Adrenal gland (tissue), 12 donors: ENCODE results near the gene PODXL. TPM values are rescaled to one million over a fixed set of nuclear protein-coding genes. Genes with fewer than 3 reads are reported as not detected.

ENCODE experiments used
- DNase-seq, 7 donors: peaks; one replicate each; pipeline ENCODE4 v3.0.0-alpha.2; 2019 to 2020
- H3K27ac ChIP-seq, 5 donors: fragments of 200-600 bp; sonication (generic) in 4 of 5; 1 replicate in 3 of 5; 2 replicates in 2 of 5; pipeline versions ENCODE4 v1.5.1 to v1.8.0; 2016 to 2020; ENCODE audit warnings: mild to moderate bottlenecking in 1 of 5
- H3K27me3 ChIP-seq: fragments of 200-600 bp; 2 replicates; pipeline ENCODE4 v1.8.0; 2021
- H3K36me3 ChIP-seq, 2 donors: fragments of 200-600 bp; replicated peaks in 1 of 2; 1 replicate in 1 of 2; 2 replicates in 1 of 2; pipeline versions ENCODE4 v1.5.1 to v1.8.0; 2018 to 2022
- H3K4me1 ChIP-seq, 2 donors: fragments of 200-600 bp; replicated peaks in 1 of 2; 1 replicate in 1 of 2; 2 replicates in 1 of 2; pipeline versions ENCODE4 v1.5.1 to v1.8.0; 2018 to 2021
- H3K4me3 ChIP-seq, 4 donors: fragments of 200-600 bp; sonication (generic) in 3 of 4; one replicate each; pipeline ENCODE4 v1.5.1; 2016 to 2018
- H3K9me3 ChIP-seq, 3 donors: fragments of 200-600 bp; sonication (generic) in 1 of 3; replicated peaks in 1 of 3; 1 replicate in 2 of 3; 2 replicates in 1 of 3; pipeline versions ENCODE4 v1.5.1 to v1.8.0; 2016 to 2021
- POLR2A ChIP-seq, 2 donors: fragments of 450-650 bp; IDR thresholded peaks; one replicate each; pipeline ENCODE4 v1.6.1; 2017; ENCODE audit warnings: antibody characterized with exemption in 2 of 2, mild to moderate bottlenecking in 2 of 2, moderate library complexity in 1 of 2
- WGBS, 4 donors: extraction: QIAGEN DNeasy Blood & Tissue Kit in 2 of 4; methylation state at CpG; one replicate each; pipeline versions ENCODE4 v1.1.5 to v1.1.7; 2013 to 2017; 5-methylcytosine and 5-hydroxymethylcytosine counted together
- intact Hi-C, 2 donors: fragments of 100-400 bp; cut with DNase I; formaldehyde crosslinking; loops; one replicate each; pipeline versions ENCODE4 v1.14.1 to v1.15.0; 2022 to 2023
- polyA plus RNA-seq, 3 donors: library from polyadenylated mRNA; stranded (reverse); fragments of 200-250 nt in 2 of 3; fragments of 350-450 nt in 1 of 3; fragmentation: Illumina TruSeq in 1 of 3; extraction: RNeasy Lipid Tissue Mini Kit (QIAGEN cat#74804) in 1 of 3; gene quantifications; one replicate each; pipeline ENCODE4 v1.2.3, GENCODE V29; 2013 to 2014
- total RNA-seq, 9 donors: library from RNA; depleted of rRNA in 4 of 9; stranded (reverse); fragments of >200 nt in 4 of 9; fragments of 120-200 nt in 1 of 9; fragmentation: NEBNext Ultra II Directional in 1 of 9; extraction: Animal tissue kit (Norgen Biotek cat#: 25700) in 1 of 9; gene quantifications; one replicate each; pipeline versions ENCODE4 v1.1.0 to v1.2.4, GENCODE V29; 2013 to 2023
- TF ChIP-seq, protein P1 (sequence below), 6 experiments: fragments of 450-650 bp in 4 of 6; fragments of 200-600 bp in 2 of 6; sonication (generic) in 1 of 6; IDR thresholded peaks; 1 replicate in 5 of 6; 2 replicates in 1 of 6; pipeline versions ENCODE4 v1.5.1 to v1.8.0; 2016 to 2021; ENCODE audit warnings: antibody characterized with exemption in 6 of 6, mild to moderate bottlenecking in 2 of 6, moderate library complexity in 1 of 6
- donor health status: healthy with polysubstance abuse.
- donor health status: Bipolar disorder and iron deficiency.
- donor health status: DM: yes; HTN: yes; CAD: no.
- donor health status: DM: no; HTN: no; CAD: no.
- donor health status: DM: no; HTN: no; CAD: no.
- donor health status: DM: yes; HTN: yes; CAD: no.

PODXL gene
- total and polyA plus RNA-seq, 12 donors = 7.0 to 99.6 (median 35.6) TPM

DNA sequence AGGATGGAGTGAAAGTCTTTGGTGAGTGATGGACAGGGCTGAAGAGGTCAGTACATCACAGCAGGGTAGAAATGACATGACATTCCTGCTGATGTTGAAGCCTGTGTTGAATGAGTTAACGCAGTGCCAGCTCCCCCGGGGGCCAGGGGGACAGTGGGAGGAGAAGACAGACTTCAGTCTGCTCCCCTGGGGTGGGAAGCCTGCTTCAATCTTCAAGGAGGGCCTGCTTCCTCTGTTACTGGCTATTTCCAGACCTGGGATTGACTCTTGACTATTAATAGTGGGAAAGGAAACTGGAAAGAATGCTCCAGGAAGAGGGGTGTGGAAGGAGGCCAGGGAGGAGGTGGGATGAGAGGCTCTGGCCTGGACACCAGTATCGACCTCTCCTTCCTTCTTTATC is 27.2 kb downstream of the PODXL start:
- no peak for DNase-seq
- intact Hi-C loops = no loop called here
- Histone ChIP-seq H3K27me3 (no peaks in the 10 kb centered on the region), H3K4me1 (no peaks in the 10 kb centered on the region), H3K36me3 (no peaks in the 10 kb centered on the region), H3K27ac (no peak overlapping the region), H3K4me3 (no peak overlapping the region), H3K9me3 (no peaks in the 10 kb centered on the region)
- TF ChIP-seq POLR2A (IDR thresholded peaks at IDR 0.05) = no peak
- TF ChIP-seq, protein P1, sequence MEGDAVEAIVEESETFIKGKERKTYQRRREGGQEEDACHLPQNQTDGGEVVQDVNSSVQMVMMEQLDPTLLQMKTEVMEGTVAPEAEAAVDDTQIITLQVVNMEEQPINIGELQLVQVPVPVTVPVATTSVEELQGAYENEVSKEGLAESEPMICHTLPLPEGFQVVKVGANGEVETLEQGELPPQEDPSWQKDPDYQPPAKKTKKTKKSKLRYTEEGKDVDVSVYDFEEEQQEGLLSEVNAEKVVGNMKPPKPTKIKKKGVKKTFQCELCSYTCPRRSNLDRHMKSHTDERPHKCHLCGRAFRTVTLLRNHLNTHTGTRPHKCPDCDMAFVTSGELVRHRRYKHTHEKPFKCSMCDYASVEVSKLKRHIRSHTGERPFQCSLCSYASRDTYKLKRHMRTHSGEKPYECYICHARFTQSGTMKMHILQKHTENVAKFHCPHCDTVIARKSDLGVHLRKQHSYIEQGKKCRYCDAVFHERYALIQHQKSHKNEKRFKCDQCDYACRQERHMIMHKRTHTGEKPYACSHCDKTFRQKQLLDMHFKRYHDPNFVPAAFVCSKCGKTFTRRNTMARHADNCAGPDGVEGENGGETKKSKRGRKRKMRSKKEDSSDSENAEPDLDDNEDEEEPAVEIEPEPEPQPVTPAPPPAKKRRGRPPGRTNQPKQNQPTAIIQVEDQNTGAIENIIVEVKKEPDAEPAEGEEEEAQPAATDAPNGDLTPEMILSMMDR (IDR thresholded peaks at IDR 0.05) = no peak
- WGBS, 4 donors = 32 to 51% (median 41%) methylated on average over 3 of the region's 3 CpGs

DNA sequence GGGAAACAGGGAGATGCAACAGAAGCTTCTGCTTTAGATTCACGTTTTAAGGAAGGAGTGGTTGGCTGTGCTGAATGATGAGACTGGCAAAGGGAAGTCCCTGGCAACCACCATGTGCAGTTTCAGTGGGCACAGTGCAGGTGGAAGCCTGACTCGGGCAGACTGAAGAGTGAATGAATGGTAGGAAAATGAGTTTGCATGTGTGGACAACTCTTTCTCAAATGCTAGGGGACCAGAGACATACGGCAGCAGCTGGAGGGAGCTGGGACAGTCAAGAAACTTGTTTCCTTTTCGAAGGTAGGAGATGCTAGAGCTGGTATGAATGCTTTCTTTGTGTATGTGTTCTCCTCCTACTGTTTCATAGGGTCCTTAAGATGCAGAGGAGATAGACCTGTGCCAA is 29.0 kb downstream of the PODXL start:
- TF ChIP-seq, protein P1 (IDR thresholded peaks at IDR 0.05) = no peak
- no peak for TF ChIP-seq POLR2A (IDR thresholded peaks at IDR 0.05)
- WGBS, 4 donors = 44 to 58% (median 49%) methylated on average over 4 of the region's 4 CpGs
- no peak overlapping the region for H3K4me3 ChIP-seq
- peaks cover 0 to 2% of the 10 kb centered on the region in 2 donors for H3K4me1 ChIP-seq
- H3K9me3 ChIP-seq = no peaks in the 10 kb centered on the region
- intact Hi-C loops = no loop called here
- H3K36me3 ChIP-seq = no peaks in the 10 kb centered on the region
- H3K27me3 ChIP-seq = no peaks in the 10 kb centered on the region
- DNase-seq = no peak
- H3K27ac ChIP-seq = no peak overlapping the region

DNA sequence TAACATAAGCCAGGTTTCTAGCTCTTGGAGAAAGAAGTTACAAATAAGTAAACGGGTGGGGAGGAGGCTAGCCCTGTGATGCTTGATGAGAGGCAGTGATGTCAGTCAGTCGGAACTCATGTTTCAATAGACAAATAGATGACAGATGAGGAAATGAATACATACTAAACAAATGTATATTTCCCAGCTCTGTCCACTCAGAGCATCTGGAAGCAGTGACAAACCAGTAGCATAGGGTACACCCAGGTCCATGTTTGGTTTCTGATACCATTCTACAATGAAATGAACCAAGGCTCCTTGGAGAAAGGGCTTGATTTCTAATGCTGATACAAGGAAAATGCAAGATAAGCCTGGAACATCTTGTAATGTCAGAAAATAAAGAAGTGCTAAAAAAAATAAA is 30.6 kb downstream of the PODXL start:
- peak in 1 of 7 donors; percentile 6 for DNase-seq
- no peak for TF ChIP-seq POLR2A (IDR thresholded peaks at IDR 0.05)
- TF ChIP-seq, protein P1 (IDR thresholded peaks at IDR 0.05) = no peak
- intact Hi-C loops = no loop called here
- H3K9me3 ChIP-seq = no peaks in the 10 kb centered on the region
- no peak overlapping the region for H3K4me3 ChIP-seq
- WGBS, 4 donors = 56 to 78% (median 60%) methylated on average over 2 of the region's 2 CpGs
- H3K27ac ChIP-seq = no peak overlapping the region
- H3K4me1 ChIP-seq = peaks cover 5 to 11% of the 10 kb centered on the region in 2 donors
- H3K36me3 ChIP-seq = no peaks in the 10 kb centered on the region
- no peaks in the 10 kb centered on the region for H3K27me3 ChIP-seq

DNA sequence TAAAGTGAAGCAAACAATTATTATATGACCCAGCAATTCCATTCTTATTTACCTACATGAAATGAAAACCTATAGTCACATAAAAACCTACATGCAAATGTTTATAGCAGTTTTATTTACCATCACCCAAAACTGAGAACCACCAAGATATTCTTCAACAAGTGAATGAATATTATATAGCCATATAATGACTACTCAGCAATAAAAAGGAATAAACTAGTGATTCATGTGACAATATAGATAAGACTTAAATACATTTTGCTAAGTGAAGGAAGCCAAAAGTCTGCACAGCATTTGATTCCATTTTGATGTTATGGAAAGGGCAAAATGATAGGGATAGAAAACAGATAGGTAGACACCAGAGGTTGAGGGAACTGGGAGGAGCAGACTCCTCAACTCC is 31.7 kb downstream of the PODXL start:
- Histone ChIP-seq H3K36me3 (no peaks in the 10 kb centered on the region), H3K27ac (no peak overlapping the region), H3K4me3 (no peak overlapping the region), H3K4me1 (peaks cover 5 to 11% of the 10 kb centered on the region in 2 donors), H3K9me3 (no peaks in the 10 kb centered on the region), H3K27me3 (no peaks in the 10 kb centered on the region)
- intact Hi-C loops = no loop called here
- no peak for DNase-seq
- TF ChIP-seq, protein P1 (IDR thresholded peaks at IDR 0.05) = no peak
- no peak for TF ChIP-seq POLR2A (IDR thresholded peaks at IDR 0.05)
